AG09319 (cell line): ENCODE results near the gene KCNAB3.

ENCODE experiments used
- DNase-seq: peaks from one replicate; pipeline ENCODE4 v3.0.0-alpha.2; 2010; ENCODE audit warnings: low read depth; ENCODE audit errors: extremely low read depth
- TF ChIP-seq, protein P1 (sequence below): IDR thresholded peaks from 2 replicates; pipeline ENCODE4 v1.5.1; 2011; ENCODE audit warnings: low read depth, mild to moderate bottlenecking, inconsistent platforms, low read length, moderate library complexity

KCNAB3 gene

DNA sequence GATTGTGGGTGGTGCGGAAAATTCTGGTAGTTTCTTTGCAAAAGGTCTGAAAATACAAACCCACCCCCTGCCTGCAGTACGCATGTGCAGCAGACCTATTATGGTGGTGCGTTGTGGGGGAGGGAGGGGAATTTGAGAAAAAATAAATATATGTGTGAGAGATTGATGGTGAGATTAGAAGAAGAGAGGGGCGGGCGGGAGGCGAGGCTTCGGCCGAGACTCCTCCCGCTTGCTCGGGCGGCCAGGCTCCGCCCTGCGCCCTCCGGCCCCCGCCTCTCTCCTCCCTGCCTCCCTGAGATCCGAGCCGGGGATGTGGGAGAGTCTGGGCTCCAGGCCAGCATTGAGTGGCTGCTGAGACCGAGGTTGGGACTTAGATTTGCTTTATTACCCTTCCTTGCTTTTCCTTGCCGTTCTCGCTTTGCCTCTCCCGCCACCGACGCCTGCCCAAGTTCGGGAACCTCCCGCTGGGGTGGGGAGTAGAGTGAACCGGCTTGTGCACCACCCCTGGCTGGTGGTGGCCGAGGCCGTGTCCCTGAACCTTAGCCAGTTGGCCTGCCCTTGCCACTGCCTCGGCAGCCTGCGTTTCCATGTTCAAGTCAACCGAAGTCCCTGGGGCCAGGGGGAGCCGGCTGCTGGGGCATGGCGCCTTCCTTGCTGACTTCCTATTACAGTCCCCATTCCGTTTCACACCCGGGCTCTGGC is 42.0 kb downstream of the KCNAB3 start:
- DNase-seq = peak; percentile 90
- TF ChIP-seq, protein P1, sequence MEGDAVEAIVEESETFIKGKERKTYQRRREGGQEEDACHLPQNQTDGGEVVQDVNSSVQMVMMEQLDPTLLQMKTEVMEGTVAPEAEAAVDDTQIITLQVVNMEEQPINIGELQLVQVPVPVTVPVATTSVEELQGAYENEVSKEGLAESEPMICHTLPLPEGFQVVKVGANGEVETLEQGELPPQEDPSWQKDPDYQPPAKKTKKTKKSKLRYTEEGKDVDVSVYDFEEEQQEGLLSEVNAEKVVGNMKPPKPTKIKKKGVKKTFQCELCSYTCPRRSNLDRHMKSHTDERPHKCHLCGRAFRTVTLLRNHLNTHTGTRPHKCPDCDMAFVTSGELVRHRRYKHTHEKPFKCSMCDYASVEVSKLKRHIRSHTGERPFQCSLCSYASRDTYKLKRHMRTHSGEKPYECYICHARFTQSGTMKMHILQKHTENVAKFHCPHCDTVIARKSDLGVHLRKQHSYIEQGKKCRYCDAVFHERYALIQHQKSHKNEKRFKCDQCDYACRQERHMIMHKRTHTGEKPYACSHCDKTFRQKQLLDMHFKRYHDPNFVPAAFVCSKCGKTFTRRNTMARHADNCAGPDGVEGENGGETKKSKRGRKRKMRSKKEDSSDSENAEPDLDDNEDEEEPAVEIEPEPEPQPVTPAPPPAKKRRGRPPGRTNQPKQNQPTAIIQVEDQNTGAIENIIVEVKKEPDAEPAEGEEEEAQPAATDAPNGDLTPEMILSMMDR = no peak

GRCh38 chr17:7887038-7887481 is 42.6 kb downstream of the KCNAB3 start:
- no peak for DNase-seq
- TF ChIP-seq, protein P1 = no peak

GRCh38 chr17:7886227-7887037 is 43.2 kb downstream of the KCNAB3 start:
- DNase-seq = no peak
- TF ChIP-seq, protein P1 = no peak; the same call in 1 of the 2 replicates

- TF ChIP-seq, protein P1 = no peak
- DNase-seq = no peak
These were observed 44.1 kb downstream of the KCNAB3 start for GRCh38 chr17:7885367-7886226.

DNA sequence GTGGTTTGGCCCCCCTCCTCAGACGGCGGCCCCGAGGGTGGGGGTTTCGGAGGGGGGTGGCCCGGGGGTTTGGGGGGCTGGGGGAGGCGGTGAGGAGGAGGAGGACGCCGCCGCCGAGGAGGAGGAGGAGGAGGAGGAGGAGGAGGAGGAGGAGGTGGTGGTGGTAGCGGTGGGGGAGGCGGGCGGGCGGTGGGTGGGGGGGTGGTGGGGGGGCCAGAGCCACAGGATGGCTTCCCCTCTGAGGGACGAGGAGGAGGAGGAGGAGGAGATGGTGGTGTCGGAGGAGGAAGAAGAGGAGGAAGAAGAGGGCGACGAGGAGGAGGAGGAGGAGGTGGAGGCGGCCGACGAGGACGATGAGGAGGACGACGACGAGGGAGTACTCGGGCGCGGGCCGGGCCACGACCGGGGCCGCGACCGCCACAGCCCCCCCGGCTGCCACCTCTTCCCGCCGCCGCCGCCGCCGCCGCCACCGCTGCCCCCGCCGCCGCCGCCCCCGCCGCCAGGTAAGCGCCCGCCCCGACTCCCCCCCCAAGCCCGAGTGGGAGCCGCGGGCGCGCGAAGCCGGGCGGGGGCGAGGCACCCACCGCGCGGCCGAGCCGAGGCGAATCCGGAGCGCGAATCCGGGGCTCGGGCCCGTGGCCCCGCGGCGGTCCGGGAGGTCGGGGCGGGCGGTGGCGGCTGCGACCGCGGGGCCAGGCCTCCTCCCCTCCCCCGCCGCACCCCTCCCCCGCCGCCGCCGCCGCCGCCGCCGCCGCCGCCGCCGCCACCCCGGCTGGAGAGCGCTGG is 44.9 kb downstream of the KCNAB3 start:
- DNase-seq = no peak

GRCh38 chr17:7883781-7884386 is 45.8 kb downstream of the KCNAB3 start:
- DNase-seq = no peak
- TF ChIP-seq, protein P1 = no peak

More for the DNA sequence above, 44.9 kb downstream of the KCNAB3 start:
- TF ChIP-seq, protein P1 = no peak
